SK-N-SH (cell line): ENCODE data around the gene WDR93. TPM values are rescaled to one million over a fixed set of nuclear protein-coding genes. Genes with fewer than 3 reads are reported as not detected.

ENCODE experiments used
- CTCF ChIA-PET: fragments of 300-600, 350-600 bp; formaldehyde crosslinking; extraction: SDS; loops from one replicate; lab custom pipeline; 2021; lab: Yijun Ruan, JAX
- POLR2A ChIA-PET: fragments of 350-600 bp; sonication (Branson Sonifier 250); formaldehyde crosslinking; extraction: SDS; loops from one replicate; lab custom pipeline; 2020; ENCODE audit warnings: antibody characterized with exemption, inconsistent platforms; lab: Yijun Ruan, JAX
- DNase-seq: peaks from one replicate; pipeline ENCODE4 v3.0.0; 2012
- H2AFZ ChIP-seq: fragments of 200-600 bp; sonication (generic); 2 replicates; pipeline ENCODE4 v1.8.1; 2016; ENCODE audit warnings: antibody characterized with exemption, mild to moderate bottlenecking, low read depth
- H3F3A ChIP-seq: fragments of 200-600 bp; sonication (generic); replicated peaks from 2 replicates; pipeline ENCODE3; 2016; ENCODE audit warnings: antibody characterized with exemption, mild to moderate bottlenecking; ENCODE audit not compliant: insufficient read depth
- H3K27ac ChIP-seq, 2 experiments: fragments of 200-500 bp in 1 of 2; fragments of 200-600 bp in 1 of 2; sonication (Bioruptor generic) in 1 of 2; sonication (generic), shearing (Covaris generic) in 1 of 2; 2 replicates each; pipeline versions ENCODE4 v1.5.1 to v1.6.1; 2014 to 2016; ENCODE audit warnings: low read depth in 2 of 2, inconsistent platforms in 1 of 2, low read length in 1 of 2, mild to moderate bottlenecking in 1 of 2, mixed read lengths in 1 of 2
- H3K27me3 ChIP-seq: fragments of 200-600 bp; sonication (generic), shearing (Covaris generic); 2 replicates; pipeline ENCODE4 v1.6.1; 2016; ENCODE audit warnings: mixed run types; ENCODE audit not compliant: insufficient read depth
- H3K36me3 ChIP-seq, 2 experiments: fragments of 200-500 bp in 1 of 2; fragments of 200-600 bp in 1 of 2; sonication (Bioruptor generic) in 1 of 2; sonication (generic) in 1 of 2; replicated peaks in 1 of 2; 2 replicates each; pipeline versions ENCODE3 to v1.5.1; 2014 to 2016; ENCODE audit warnings: low read length in 1 of 2, mild to moderate bottlenecking in 1 of 2; ENCODE audit not compliant: insufficient read depth in 2 of 2, control insufficient read depth in 1 of 2
- H3K4me1 ChIP-seq, 2 experiments: fragments of 200-500 bp in 1 of 2; fragments of 200-600 bp in 1 of 2; sonication (Bioruptor generic) in 1 of 2; sonication (generic), shearing (Covaris generic) in 1 of 2; 2 replicates each; pipeline versions ENCODE4 v1.5.1 to v1.6.1; 2014 to 2016; ENCODE audit warnings: low read depth in 1 of 2, low read length in 1 of 2, mixed run types in 1 of 2; ENCODE audit not compliant: insufficient read depth in 2 of 2, control insufficient read depth in 1 of 2
- H3K4me2 ChIP-seq: fragments of 200-600 bp; sonication (generic), shearing (Covaris generic); 2 replicates; pipeline ENCODE4 v1.6.1; 2017; ENCODE audit warnings: mixed run types
- H3K4me3 ChIP-seq, 2 experiments: fragments of 200-500 bp in 1 of 2; fragments of 200-600 bp in 1 of 2; sonication (Bioruptor generic) in 1 of 2; sonication (generic), shearing (Covaris generic) in 1 of 2; 2 replicates each; pipeline versions ENCODE4 v1.5.1 to v1.8.1; 2014 to 2016; ENCODE audit warnings: low read depth in 2 of 2, inconsistent platforms in 1 of 2, low read length in 1 of 2, mild to moderate bottlenecking in 1 of 2, mixed read lengths in 1 of 2, moderate library complexity in 1 of 2
- H3K79me2 ChIP-seq: fragments of 200-600 bp; sonication (generic); 2 replicates; pipeline ENCODE4 v1.8.1; 2017; ENCODE audit warnings: mild to moderate bottlenecking; ENCODE audit not compliant: insufficient read depth
- H3K9ac ChIP-seq: fragments of 200-600 bp; sonication (generic); 2 replicates; pipeline ENCODE4 v1.6.1; 2017; ENCODE audit warnings: mixed run types
- H3K9me2 ChIP-seq: fragments of 200-600 bp; sonication (generic); 2 replicates; pipeline ENCODE4 v1.6.1; 2017; ENCODE audit warnings: mixed run types
- H3K9me3 ChIP-seq: fragments of 200-600 bp; sonication (generic); 2 replicates; pipeline ENCODE4 v1.6.1; 2017; ENCODE audit warnings: mixed run types, mild to moderate bottlenecking, moderate library complexity
- H4K20me1 ChIP-seq: fragments of 200-600 bp; sonication (generic); 2 replicates; pipeline ENCODE4 v1.6.1; 2017; ENCODE audit warnings: mild to moderate bottlenecking, mixed run types; ENCODE audit not compliant: insufficient read depth
- EP300 ChIP-seq, 2 experiments: IDR thresholded peaks; 2 replicates each; pipeline versions ENCODE4 v1.4.0 to v1.6.1; 2012; ENCODE audit warnings: borderline replicate concordance in 1 of 2, low read depth in 1 of 2, low read length in 1 of 2
- MAX ChIP-seq: IDR thresholded peaks from 2 replicates; pipeline ENCODE4 v1.4.0; 2012; ENCODE audit warnings: low read depth
- MXI1 ChIP-seq: IDR thresholded peaks from 2 replicates; pipeline ENCODE4 v1.6.1; 2012; ENCODE audit warnings: mild to moderate bottlenecking, low read depth, low read length, improper control_type of control experiment
- NFIC ChIP-seq: IDR thresholded peaks from 2 replicates; pipeline ENCODE4 v1.4.0; 2012; ENCODE audit warnings: borderline replicate concordance
- PBX3 ChIP-seq: IDR thresholded peaks from 2 replicates; pipeline ENCODE4; 2012
- POLR2AphosphoS5 ChIP-seq: IDR thresholded peaks from 2 replicates; pipeline ENCODE4 v1.6.1; 2012; ENCODE audit warnings: low read depth, low read length
- RAD21 ChIP-seq: IDR thresholded peaks from 2 replicates; pipeline ENCODE4 v1.6.1; 2012; ENCODE audit warnings: mild to moderate bottlenecking, low read length
- RXRA ChIP-seq: IDR thresholded peaks from 2 replicates; pipeline ENCODE4 v1.4.0; 2012; ENCODE audit warnings: low read depth, mild to moderate bottlenecking, borderline replicate concordance
- TAF1 ChIP-seq: IDR thresholded peaks from 2 replicates; pipeline ENCODE4 v1.6.1; 2012; ENCODE audit warnings: low read depth, mild to moderate bottlenecking, low read length, moderate library complexity, borderline replicate concordance
- TEAD4 ChIP-seq: IDR thresholded peaks from 2 replicates; pipeline ENCODE4 v1.4.0; 2012; ENCODE audit warnings: mild to moderate bottlenecking, borderline replicate concordance; ENCODE audit not compliant: insufficient read depth
- WGBS: methylation state at CpG from one replicate; pipeline ENCODE4 v1.1.6; 2017; ENCODE audit warnings: low lambda C conversion rate; 5-methylcytosine and 5-hydroxymethylcytosine counted together
- polyA plus RNA-seq, 3 experiments: library from polyadenylated mRNA; depleted of rRNA; stranded (reverse); fragments of >200 nt; gene quantifications; 2 replicates each; pipeline ENCODE4 v1.2.3, GENCODE V29; 2012

Gene WDR93
- polyA plus RNA-seq, 1 of the 3 experiments (the other 2 are of a cell fraction): 0.35 TPM

GRCh38 chr15:89654847-89655805, 35.5 kb upstream of the WDR93 start, which contains the start of gene KIF7:
TSS of gene KIF7 (minus strand) at chr15:89655467. CDS start at chr15:89652930, 2,537 bp downstream.
- Histone ChIP-seq H3K27me3 (no peaks in the 10 kb centered on the region), H3K9ac (peak within 1 kb of the TSS; percentile 85), H2AFZ (peak within 1 kb of the TSS; percentile 92), H3K4me2 (peak within 1 kb of the TSS; percentile 96), H4K20me1 (no peaks in the 10 kb centered on the region), H3K9me3 (no peaks in the 10 kb centered on the region), H3K9me2 (no peaks in the 10 kb centered on the region), H3K4me3 (peak within 1 kb of the TSS; percentile 74 to 90), H3K36me3 (peaks cover 0 to 6% of the 10 kb centered on the region in 2 experiments), H3K4me1 (peaks cover 0 to 6% of the 10 kb centered on the region in 2 experiments; a peak in 2 of 4 replicates), H3K79me2 (peaks cover 35% of the 10 kb centered on the region), H3K27ac (peak within 1 kb of the TSS; percentile 28 to 35; a peak in 2 of 4 replicates), H3F3A (peaks cover 20% of the 10 kb centered on the region)
- ChIA-PET CTCF (interaction anchor here (0.6 to 1.6 kb wide), 4 partner anchors 9 to 85 kb away, joined by 3 to 7 read pairs (median 4); no protein-coding TSS in a partner anchor), POLR2A (interaction anchor here (1.1 to 1.2 kb wide), 2 partner anchors 11 to 239 kb away, joined by 3 to 4 read pairs; partner anchors contain the start of gene AP3S2)
- TF ChIP-seq MAX (peak; percentile 63), TAF1 (peak; percentile 19; the same call in 1 of the 2 replicates), POLR2AphosphoS5 (peak; percentile 44; the same call in 1 of the 2 replicates), EP300 (IDR thresholded peaks at IDR 0.05; ENCODE audit: borderline replicate concordance in 1 of 2, low read depth in 1 of 2, low read length in 1 of 2) (no peak), MXI1 (peak; percentile 36; the same call in 1 of the 2 replicates)
- peak; percentile 98 for DNase-seq
- WGBS: 11% methylated on average over 31 of the region's 87 CpGs

- H3K9me3 ChIP-seq: no peaks in the 10 kb centered on the region
- H3K9me2 ChIP-seq: no peaks in the 10 kb centered on the region
- H3K36me3 ChIP-seq: peaks cover 0 to 6% of the 10 kb centered on the region in 2 experiments
- H4K20me1 ChIP-seq: no peaks in the 10 kb centered on the region
- peak overlapping the region; percentile 52; the same call in 1 of the 2 replicates for H2AFZ ChIP-seq
- H3K4me1 ChIP-seq: peaks cover 0 to 6% of the 10 kb centered on the region in 2 experiments; a peak in 2 of 4 replicates
- H3K9ac ChIP-seq: 0 out of 2 replicates have a peak overlapping the region, but pooled peaks have one; percentile 85
- peak overlapping the region in 1 of 2 experiments; percentile 26; a peak in 1 of 4 replicates for H3K27ac ChIP-seq
- POLR2A ChIA-PET: no interaction called here
- H3K79me2 ChIP-seq: peaks cover 32% of the 10 kb centered on the region
- peak overlapping the region; percentile 96; the same call in 1 of the 2 replicates for H3K4me2 ChIP-seq
- no peak overlapping the region for H3K4me3 ChIP-seq
- TF ChIP-seq TEAD4 (no peak), RXRA (no peak), EP300 (IDR thresholded peaks at IDR 0.05; ENCODE audit: borderline replicate concordance in 1 of 2, low read depth in 1 of 2, low read length in 1 of 2) (no peak), NFIC (no peak), RAD21 (no peak), PBX3 (peak; percentile 15; the same call in 1 of the 2 replicates)
- no peaks in the 10 kb centered on the region for H3K27me3 ChIP-seq
- H3F3A ChIP-seq: peaks cover 20% of the 10 kb centered on the region
- CTCF ChIA-PET: interaction anchor here (1.1 to 1.6 kb wide), 2 partner anchors 10 to 16 kb away, joined by 3 to 5 read pairs; no protein-coding TSS in a partner anchor
- DNase-seq: no peak
- WGBS: 75% methylated on average over 7 of the region's 7 CpGs
Observed at GRCh38 chr15:89656116-89656815, 34.3 kb upstream of the WDR93 start.
